Stimulated activated CD4-positive, alpha-beta T cell treated with anti-CD3 and anti-CD28 coated beads, Interleukin-15, amount 100 ng/mL, for 1 hour (primary cell): ENCODE measurements around the gene CRYGC.
A peak's percentile ranks its signal among the peaks of the same experiment; 100 is the strongest.

Experiments
- DNase-seq, 2 donors: peaks; one replicate each; pipeline ENCODE4 v3.0.0-alpha.2; 2020; ENCODE audit warnings: low read depth in 1 of 2, low spot score in 1 of 2

The CRYGC gene, protein sequence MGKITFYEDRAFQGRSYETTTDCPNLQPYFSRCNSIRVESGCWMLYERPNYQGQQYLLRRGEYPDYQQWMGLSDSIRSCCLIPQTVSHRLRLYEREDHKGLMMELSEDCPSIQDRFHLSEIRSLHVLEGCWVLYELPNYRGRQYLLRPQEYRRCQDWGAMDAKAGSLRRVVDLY

DNA sequence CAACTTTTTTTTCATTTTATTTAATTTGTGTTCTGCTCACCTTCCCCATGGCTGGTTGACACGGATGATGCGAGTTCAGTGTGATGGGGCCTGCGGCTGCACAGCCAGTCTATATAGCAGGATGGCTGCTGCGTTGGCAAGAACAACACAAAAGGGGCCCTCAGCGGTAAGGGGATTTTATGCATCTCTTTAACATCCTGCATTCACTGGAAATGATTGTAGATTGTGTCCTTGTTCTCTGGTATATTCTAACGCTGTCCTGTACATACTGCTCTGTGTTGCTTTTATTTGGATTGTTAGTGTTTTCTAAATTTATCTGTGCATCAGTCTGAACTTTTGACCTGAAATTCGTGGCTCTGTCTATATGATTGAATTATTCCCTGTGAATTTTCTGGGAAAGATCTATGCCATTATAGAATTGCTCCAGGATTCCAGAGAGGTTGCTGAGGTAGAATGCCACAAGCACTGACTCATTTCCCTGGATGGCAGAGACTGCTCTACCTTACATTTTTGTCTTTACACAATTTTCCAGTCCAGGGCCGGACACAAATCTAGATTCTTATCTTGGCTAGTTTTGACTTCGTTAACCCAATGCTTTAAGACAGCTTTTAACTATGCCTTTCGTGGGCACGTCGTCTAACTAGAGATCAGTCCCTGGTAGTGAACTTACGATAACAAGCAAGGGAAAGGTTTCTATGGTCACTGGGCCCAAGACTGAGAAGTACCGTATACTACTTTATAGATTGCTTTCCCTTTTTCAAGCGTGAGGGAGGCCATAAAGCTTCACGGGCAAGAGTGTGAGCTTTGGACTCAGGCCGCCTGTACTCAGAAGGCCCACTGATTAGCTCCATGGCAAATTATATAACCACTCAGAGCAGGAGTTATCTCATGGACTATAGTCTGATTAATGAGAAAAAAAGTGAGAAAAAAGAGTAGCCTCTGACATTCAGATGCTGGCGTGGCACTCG lies at the start of gene CRYGC:
Gene CRYGC, minus strand, starts transcription at position 85 of the 968 bp plus-strand sequence. Its CDS starts 36 bp downstream, at position 49.
- no peak for DNase-seq

DNA sequence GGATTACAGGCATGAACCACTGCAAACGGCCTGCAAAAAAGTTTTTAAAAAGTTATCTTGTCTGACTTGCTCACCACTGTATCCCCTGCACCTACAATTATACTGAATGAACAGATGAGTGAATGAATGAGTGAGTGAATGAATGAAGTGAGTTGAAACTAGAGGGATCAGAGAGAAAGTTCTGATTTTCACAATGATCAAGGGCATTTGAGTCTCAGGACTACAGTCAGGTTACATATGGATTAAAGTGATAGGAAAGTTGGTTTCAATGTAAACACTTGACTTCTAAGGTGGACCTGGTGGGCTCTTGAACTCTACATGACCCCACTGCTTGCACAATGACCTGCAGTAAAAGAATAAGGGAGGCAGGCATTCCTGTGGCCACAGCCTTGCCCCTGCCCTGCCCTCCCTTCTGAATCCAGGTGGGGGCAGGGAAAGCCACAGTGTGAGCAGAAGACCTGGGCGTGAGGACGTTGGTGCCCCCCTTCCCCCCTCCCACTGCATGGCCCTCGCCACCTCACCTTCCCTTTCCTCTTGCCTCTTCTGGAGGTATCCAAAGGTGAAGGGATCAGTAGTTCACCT lies 49.5 kb upstream of the CRYGC start:
- DNase-seq = no peak

DNA sequence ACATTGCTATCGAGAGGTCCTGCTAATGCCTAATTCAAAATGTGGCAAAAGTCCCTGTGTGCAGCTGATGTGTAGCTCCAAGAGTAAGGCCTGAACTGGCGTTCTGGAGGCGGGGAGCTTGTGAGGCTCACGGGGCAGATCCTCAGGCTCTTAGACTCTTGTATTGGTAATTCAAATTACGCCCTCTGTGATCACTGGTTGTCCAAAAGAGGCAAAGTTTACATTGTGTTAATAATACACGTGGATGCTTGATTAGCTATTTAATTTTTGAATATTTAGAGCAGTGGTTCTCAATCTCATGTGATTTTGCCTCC lies 46.2 kb upstream of the CRYGC start:
- DNase-seq = no peak

- DNase-seq = peak; percentile 11 to 14
These were observed 45.6 kb upstream of the CRYGC start for GRCh38 chr2:208175069-208175839.

GRCh38 chr2:208174144-208174543 lies 44.5 kb upstream of the CRYGC start:
- no peak for DNase-seq

GRCh38 chr2:208172125-208172524 lies 42.5 kb upstream of the CRYGC start:
- no peak for DNase-seq

DNA sequence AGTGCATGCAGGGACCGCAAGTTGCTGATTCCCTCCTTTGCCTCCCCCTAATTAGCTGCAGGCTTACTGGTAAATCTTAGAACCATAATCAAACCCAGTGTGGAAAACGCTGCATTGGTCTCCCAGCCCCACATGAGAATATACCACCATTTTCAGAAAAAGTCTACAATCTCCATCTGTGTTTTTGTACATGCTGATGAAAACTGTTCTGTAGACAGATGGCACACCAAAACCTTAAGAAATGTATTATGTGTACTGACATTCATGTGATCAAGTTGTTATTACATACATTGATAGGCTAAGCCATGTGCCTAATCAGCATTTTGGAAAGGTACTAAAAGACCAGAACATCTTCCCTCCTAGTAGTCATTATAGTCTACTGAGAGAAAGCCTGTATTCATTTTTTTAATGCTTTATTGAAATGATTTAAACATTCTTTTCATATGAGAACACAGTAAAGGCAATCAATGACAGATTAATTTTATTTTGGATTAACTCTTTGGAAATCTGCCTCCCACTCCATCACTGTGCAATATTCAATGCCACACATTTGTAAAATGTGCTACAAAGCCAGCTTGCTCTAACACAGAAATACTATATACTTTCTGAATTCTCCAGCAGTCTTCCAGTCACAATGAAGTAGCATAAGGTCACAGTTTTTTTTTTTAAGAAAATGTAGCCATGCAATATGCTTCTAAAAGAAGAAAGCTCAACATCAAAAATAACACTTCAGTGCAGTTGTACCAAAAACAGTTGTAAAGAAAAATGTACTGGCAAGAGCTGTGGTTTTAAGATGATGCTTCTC lies 35.5 kb upstream of the CRYGC start:
- DNase-seq = no peak

GRCh38 chr2:208163489-208163888 lies 33.9 kb upstream of the CRYGC start, which contains the start of gene CRYGA:
TSS of gene CRYGA (minus strand) at chr2:208163589. CDS start at chr2:208163556, 33 bp downstream.
- DNase-seq = no peak

- no peak for DNase-seq
These were observed 26.8 kb upstream of the CRYGC start for GRCh38 chr2:208156439-208156838.

- no peak for DNase-seq
These were observed 23.5 kb upstream of the CRYGC start for GRCh38 chr2:208153156-208153555.

GRCh38 chr2:208150956-208151355 lies 21.3 kb upstream of the CRYGC start:
- DNase-seq = no peak

- no peak for DNase-seq
These were observed 20.5 kb upstream of the CRYGC start for GRCh38 chr2:208150094-208150493.

DNA sequence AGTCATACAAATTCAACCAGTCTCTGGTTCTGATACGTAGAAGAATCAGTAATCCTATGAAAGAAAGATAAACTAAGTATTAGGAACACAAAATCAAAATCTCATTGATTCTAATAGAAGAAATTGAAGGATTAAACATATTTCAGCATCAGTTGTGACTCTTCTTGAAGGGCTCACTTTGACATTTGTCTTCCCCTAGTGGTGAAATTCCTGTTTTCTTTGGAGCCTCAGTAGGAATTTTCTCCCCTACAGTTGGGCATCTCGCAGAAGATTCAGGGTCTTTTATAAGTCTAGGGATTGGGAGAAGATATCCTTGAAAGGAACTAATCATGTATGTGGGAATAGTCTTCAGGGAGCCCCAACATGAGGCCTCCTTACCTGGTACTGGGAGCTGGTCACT lies 19.2 kb upstream of the CRYGC start:
- no peak for DNase-seq

DNA sequence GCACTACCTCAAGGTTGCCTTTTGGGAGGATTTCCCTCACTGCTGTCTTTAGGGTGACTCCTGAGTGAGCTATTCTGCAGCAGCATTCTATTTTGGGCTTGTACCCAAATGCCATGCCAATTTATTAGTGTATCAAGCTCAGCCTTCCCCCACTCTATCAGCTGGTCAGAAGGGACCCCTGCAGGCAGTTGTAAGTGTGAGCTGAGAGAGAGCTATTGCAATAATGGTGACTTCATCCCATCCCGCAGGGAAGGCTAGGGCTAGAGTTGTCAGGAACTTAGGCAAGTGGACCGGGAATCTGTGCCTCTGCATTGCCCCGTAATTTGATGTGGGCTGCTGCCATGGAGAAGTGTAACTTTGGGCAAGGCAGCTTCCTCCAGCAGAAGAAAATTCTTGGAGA lies 18.1 kb upstream of the CRYGC start:
- no peak for DNase-seq

DNA sequence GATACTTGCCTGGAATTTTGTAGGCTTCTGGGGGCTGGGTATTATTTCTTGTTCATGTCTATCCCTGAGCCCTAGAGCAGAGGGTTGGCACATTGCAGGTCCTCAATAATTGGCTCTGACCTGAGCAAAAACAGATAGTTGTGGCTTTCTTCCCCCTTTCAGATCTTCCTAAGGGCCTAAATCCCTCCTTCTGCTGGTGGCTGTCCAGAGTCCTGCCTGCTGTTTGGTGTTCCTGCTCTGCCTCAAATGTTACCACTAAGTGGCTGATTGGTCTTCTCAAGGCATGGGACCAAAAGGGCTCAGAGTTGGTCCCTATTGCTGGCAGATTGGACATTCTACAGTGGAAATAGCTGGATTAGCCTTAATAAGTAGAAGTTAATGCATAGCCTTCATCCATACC lies 17.4 kb upstream of the CRYGC start:
- no peak for DNase-seq

- no peak for DNase-seq
These were observed 16.4 kb upstream of the CRYGC start, which contains the start of gene CRYGB for GRCh38 chr2:208146006-208146405. TSS of gene CRYGB (minus strand) at chr2:208146158. CDS start at chr2:208146120, 38 bp downstream.

GRCh38 chr2:208142925-208143799 lies 13.5 kb upstream of the CRYGC start:
- no peak for DNase-seq

GRCh38 chr2:208142240-208142924 lies 12.8 kb upstream of the CRYGC start:
- no peak for DNase-seq

GRCh38 chr2:208139447-208139846 lies 9.8 kb upstream of the CRYGC start:
- no peak for DNase-seq
